Esophagus squamous epithelium (tissue), 5 donors: ENCODE data around the gene TRIM17. TPM values are rescaled to one million over a fixed set of nuclear protein-coding genes. Genes with fewer than 3 reads are reported as not detected.

ENCODE experiments used
- DNase-seq: peaks from one replicate; lab custom pipeline; 2025; lab: John Stamatoyannopoulos, UW
- H3K27ac ChIP-seq, 4 donors: fragments of 200-600 bp; sonication (generic); one replicate each; pipeline ENCODE4 v1.5.1; 2016 to 2019; ENCODE audit warnings: mild to moderate bottlenecking in 1 of 4
- H3K27me3 ChIP-seq, 4 donors: fragments of 200-600 bp; sonication (generic); 1 replicate in 3 of 4; 2 replicates in 1 of 4; pipeline versions ENCODE4 v1.5.1 to v1.6.0; 2017 to 2021; ENCODE audit warnings: antibody characterized with exemption in 1 of 4
- H3K36me3 ChIP-seq, 3 donors: fragments of 200-600 bp; sonication (generic); one replicate each; pipeline ENCODE4 v1.5.1; 2016 to 2019
- H3K4me1 ChIP-seq, 3 donors: fragments of 200-600 bp; sonication (generic); one replicate each; pipeline ENCODE4 v1.5.1; 2017 to 2019
- H3K4me3 ChIP-seq, 4 donors: fragments of 200-600 bp; sonication (generic); 1 replicate in 3 of 4; 2 replicates in 1 of 4; pipeline ENCODE4 v1.5.1; 2016 to 2019; ENCODE audit warnings: mild to moderate bottlenecking in 2 of 4, moderate library complexity in 1 of 4
- H3K9me3 ChIP-seq, 3 donors: fragments of 200-600 bp; sonication (generic); one replicate each; pipeline ENCODE4 v1.5.1; 2016 to 2019
- POLR2A ChIP-seq, 4 donors: fragments of 450-650 bp; IDR thresholded peaks; one replicate each; pipeline ENCODE4 v1.6.1; 2017; ENCODE audit warnings: antibody characterized with exemption in 4 of 4, mild to moderate bottlenecking in 4 of 4, moderate library complexity in 3 of 4
- WGBS, 2 donors: methylation state at CpG; one replicate each; pipeline ENCODE4 v1.1.5; 2018; 5-methylcytosine and 5-hydroxymethylcytosine counted together
- intact Hi-C: fragments of 100-400 bp; cut with DNase I; formaldehyde crosslinking; loops from one replicate; pipeline ENCODE4 v1.15.0; 2022
- total RNA-seq, 4 donors: library from RNA; depleted of rRNA; stranded (reverse); fragments of >200 nt; gene quantifications; one replicate each; pipeline ENCODE4 v1.1.0, GENCODE V29; 2016
- TF ChIP-seq, protein P1 (sequence below), 6 experiments: fragments of 450-650 bp in 4 of 6; fragments of 200-600 bp in 2 of 6; sonication (generic) in 2 of 6; IDR thresholded peaks; one replicate each; pipeline ENCODE4 v1.5.1; 2016 to 2019; ENCODE audit warnings: antibody characterized with exemption in 6 of 6, mild to moderate bottlenecking in 4 of 6, moderate library complexity in 4 of 6
- donor health status: DM: yes; HTN: yes; CAD: no.

The TRIM17 gene
- total RNA-seq, 4 donors from 2014 or later = 0.13 to 3.0 (median 0.99) TPM

DNA sequence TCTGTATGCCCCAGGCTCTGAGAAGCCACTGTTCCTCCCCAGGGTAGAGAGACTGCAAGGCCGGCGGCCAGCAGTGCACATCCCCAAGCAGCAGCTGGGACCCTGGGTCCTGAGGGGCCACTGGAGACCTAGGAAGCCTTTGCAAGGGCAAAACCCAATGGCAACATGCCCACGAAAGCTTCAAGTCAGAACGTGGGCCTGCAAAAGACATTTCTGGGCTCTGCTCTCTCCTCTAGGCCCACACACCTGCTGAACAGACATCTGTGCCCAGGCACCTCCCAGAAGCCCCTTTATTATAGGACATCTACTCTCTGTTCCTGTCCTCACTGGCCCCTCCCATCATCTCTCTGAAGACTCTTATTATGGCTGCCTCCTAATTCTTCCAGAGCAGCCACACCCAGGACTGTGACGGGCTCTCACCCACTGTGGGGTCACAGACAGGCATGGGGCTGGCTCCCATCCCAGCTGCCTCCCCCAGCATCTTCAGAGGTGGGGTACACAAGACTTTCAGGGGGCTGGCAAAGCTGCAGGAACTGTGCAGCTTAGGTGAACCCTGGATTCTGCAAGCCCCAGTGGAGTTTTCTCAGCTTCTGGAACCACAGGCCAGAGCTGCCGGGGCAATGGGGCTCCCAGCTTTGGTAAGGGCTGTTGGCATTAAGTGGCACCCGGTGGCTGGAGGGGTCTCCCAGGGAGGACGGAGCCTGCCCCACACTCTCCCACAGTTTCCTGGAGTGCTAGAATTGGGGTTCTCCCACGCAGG, 22.7 kb downstream of the TRIM17 start:
- no peaks in the 10 kb centered on the region for H3K9me3 ChIP-seq
- peak overlapping the region; percentile 13 to 65 (median 32) for H3K27ac ChIP-seq
- H3K4me1 ChIP-seq = peaks cover 7 to 17% (median 9%) of the 10 kb centered on the region in 3 donors
- H3K27me3 ChIP-seq = no peaks in the 10 kb centered on the region
- H3K4me3 ChIP-seq = no peak overlapping the region
- intact Hi-C loops = loop anchor here (10.0 kb wide), 1 partner anchor 269 kb away; no protein-coding TSS in a partner anchor
- H3K36me3 ChIP-seq = peaks cover 15 to 68% (median 23%) of the 10 kb centered on the region in 3 donors
- WGBS, 2 donors = 72 to 76% methylated on average over 5 of the region's 9 CpGs
- TF ChIP-seq POLR2A (IDR thresholded peaks at IDR 0.05) = no peak
- TF ChIP-seq, protein P1, sequence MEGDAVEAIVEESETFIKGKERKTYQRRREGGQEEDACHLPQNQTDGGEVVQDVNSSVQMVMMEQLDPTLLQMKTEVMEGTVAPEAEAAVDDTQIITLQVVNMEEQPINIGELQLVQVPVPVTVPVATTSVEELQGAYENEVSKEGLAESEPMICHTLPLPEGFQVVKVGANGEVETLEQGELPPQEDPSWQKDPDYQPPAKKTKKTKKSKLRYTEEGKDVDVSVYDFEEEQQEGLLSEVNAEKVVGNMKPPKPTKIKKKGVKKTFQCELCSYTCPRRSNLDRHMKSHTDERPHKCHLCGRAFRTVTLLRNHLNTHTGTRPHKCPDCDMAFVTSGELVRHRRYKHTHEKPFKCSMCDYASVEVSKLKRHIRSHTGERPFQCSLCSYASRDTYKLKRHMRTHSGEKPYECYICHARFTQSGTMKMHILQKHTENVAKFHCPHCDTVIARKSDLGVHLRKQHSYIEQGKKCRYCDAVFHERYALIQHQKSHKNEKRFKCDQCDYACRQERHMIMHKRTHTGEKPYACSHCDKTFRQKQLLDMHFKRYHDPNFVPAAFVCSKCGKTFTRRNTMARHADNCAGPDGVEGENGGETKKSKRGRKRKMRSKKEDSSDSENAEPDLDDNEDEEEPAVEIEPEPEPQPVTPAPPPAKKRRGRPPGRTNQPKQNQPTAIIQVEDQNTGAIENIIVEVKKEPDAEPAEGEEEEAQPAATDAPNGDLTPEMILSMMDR (IDR thresholded peaks at IDR 0.05) = no peak
- DNase-seq = no peak

DNA sequence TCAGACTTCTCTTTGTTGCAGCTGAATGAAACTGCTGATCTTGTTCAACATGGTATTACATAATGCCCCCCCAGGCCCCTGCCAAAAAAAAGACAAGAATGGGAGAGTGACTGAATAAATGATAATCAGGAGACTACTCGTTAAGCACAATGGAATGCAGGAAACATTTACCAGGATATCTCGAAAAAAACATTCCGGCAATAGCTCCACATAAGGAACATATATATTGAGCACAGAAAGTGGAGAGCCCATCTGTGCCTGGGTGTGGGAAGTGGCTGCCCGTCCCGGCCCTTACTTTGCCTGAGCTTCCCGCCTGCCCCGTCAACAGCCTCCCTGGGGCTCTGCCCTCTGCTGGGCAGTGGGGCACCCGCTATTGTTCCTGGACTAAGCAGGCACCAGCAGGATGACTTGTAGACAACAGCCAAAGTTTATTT, 23.4 kb downstream of the TRIM17 start:
- Histone ChIP-seq H3K4me3 (no peak overlapping the region), H3K4me1 (peaks cover 7 to 17% (median 9%) of the 10 kb centered on the region in 3 donors), H3K27me3 (no peaks in the 10 kb centered on the region), H3K27ac (peak overlapping the region; percentile 13 to 65 (median 32)), H3K9me3 (no peaks in the 10 kb centered on the region), H3K36me3 (peaks cover 15 to 61% (median 23%) of the 10 kb centered on the region in 3 donors)
- no peak for DNase-seq
- intact Hi-C loops = loop anchor here (10.0 kb wide), 1 partner anchor 268 kb away; no protein-coding TSS in a partner anchor
- TF ChIP-seq, protein P1 (IDR thresholded peaks at IDR 0.05) = peak in 5 of 6 experiments; percentile 32 to 61 (median 44)
- TF ChIP-seq POLR2A (IDR thresholded peaks at IDR 0.05) = no peak
- 15 to 26% methylated on average over 3 to 8 of the region's 8 CpGs for WGBS, 2 donors

DNA sequence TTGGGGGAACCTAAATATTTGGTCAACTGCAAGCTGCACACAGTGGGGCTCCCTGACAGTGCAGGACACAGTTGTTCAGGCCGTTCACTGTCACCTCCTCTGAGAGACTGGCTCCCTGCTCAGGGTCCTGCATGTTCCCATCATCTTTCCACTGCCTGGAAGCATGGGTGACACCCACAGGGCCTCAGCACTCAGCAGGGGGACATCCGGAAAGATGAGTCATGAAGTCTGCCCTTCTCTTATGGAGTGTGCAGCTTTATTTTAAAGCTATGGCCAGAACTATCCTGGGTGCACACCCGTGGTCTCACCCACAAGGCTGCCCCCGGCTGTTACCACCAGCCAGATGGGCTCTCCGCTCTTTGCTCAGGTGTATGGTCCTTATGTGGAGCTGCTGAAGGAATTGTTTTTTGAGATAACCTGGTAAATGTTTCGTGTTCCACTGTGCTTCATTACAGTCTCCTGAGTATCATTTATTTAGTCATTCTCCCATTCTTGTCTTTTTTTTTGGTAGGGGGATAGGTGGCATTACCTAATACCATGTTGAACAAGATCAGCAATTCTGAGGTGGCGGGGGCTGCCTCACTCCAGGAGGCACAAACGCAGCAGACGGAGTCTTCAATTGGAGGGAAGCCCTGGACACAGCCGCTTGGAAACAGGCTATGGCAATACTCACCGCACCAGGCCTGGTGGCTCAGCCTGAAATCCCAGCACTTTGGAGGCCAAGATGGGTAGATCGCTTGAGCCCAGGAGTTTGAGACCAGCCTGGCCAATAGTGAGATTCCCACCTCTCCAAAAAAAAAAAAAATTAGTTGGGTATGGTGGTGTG, 24.3 kb downstream of the TRIM17 start:
- DNase-seq = no peak
- intact Hi-C loops = loop anchor here (10.0 kb wide), 1 partner anchor 268 kb away; no protein-coding TSS in a partner anchor
- TF ChIP-seq, protein P1 (IDR thresholded peaks at IDR 0.05) = no peak
- TF ChIP-seq POLR2A (IDR thresholded peaks at IDR 0.05) = no peak
- 90% methylated on average over 9 to 12 of the region's 12 CpGs for WGBS, 2 donors
- peaks cover 7 to 17% (median 9%) of the 10 kb centered on the region in 3 donors for H3K4me1 ChIP-seq
- no peaks in the 10 kb centered on the region for H3K9me3 ChIP-seq
- no peak overlapping the region for H3K4me3 ChIP-seq
- no peak overlapping the region for H3K27ac ChIP-seq
- no peaks in the 10 kb centered on the region for H3K27me3 ChIP-seq
- peaks cover 15 to 51% (median 21%) of the 10 kb centered on the region in 3 donors for H3K36me3 ChIP-seq

DNA sequence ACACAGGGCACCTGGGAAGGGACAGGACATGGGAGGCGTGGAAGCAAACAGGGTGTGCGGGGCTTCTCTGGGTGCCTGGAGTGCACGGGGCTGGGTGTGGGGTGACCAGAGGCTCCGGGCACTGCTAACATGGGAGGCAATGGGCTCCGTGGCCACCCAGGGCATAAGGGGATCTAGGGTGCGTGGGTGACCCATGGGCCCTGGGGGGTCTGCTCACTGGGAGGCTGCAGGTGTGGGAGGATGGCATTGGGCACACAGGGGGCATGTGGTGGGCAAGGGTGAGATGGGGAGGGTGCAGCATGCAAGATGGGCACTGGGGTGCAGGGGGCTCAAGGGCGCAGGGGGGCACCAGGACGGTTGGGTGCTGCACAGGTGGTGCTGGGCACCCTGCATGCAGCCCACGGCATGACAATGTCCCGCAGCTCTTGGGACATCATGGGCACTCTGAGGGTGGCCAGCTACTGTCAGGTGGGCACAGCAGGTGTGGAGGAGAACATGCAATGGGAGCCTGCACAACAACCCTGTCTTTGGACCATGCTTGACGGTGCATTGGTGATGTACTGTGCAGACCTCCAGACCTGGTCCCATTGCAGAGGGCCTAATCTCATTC, 25.1 kb downstream of the TRIM17 start:
- DNase-seq = no peak
- H3K36me3 ChIP-seq = peaks cover 12 to 43% (median 13%) of the 10 kb centered on the region in 3 donors
- TF ChIP-seq, protein P1 (IDR thresholded peaks at IDR 0.05) = no peak
- TF ChIP-seq POLR2A (IDR thresholded peaks at IDR 0.05) = no peak
- H3K4me3 ChIP-seq = no peak overlapping the region
- no peak overlapping the region for H3K27ac ChIP-seq
- no peaks in the 10 kb centered on the region for H3K9me3 ChIP-seq
- H3K27me3 ChIP-seq = no peaks in the 10 kb centered on the region
- H3K4me1 ChIP-seq = peaks cover 7 to 17% (median 9%) of the 10 kb centered on the region in 3 donors
- WGBS, 2 donors = 71 to 91% methylated on average over 6 to 8 of the region's 11 CpGs
- intact Hi-C loops = loop anchor here (10.0 kb wide), 1 partner anchor 267 kb away; no protein-coding TSS in a partner anchor
